ENCODE data around the gene RXRA.

RXRA gene

DNA sequence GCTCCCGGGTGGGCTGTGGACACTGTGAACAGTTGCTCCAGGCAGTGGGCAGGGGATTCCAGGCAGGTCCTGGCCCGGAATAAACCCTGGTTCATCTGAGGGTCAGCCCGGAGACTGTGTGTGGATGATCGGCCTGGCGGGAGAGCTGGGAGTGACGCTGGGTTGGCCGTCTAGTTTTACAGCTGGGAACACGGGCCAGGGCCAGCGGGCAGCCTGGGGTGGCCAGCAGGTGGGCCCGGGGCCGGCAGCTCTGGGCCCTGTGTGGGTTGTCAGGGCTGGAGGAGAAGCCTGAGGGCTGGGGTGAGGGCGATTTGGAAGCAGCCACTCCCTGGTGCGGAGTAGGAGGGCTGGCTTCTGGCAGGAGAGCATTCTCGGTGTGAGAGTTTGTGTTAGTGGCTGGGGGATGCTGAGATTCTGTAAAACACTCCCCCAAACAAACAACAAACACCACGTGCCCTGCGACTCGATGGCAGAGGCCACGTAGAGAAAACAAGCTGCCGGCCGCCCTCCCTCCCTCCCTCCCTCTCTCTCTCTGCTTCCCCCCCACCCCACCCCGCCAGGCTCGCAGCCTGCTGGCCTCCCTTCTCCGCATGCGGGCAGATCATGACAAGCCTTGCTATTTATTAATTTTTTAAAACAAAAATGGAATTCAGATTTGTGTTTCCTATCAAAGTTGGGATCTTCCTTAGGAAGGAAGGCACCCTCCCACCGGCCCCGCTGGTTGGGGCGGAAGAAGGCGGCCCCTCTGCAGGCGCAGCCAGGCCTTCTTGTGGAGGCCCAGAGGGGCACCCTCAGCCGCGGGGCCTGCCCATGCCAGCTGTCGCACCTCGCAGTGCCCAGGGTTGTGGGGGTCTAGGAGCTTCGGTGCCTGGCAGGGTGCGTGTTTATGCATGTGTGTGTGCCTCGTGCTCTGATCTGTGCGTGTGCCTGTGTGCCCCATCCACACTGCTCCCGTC is 49.5 kb downstream of the RXRA start:
- Histone ChIP-seq H3F3A (ENCODE audit: insufficient read depth, low read length) (no peaks in the 10 kb centered on the region), H3K9me3 (ENCODE audit: low read length) (no peaks in the 10 kb centered on the region), H3K9ac (ENCODE audit: low read length) (no peak overlapping the region), H3K4me3 (ENCODE audit: low read depth, low read length, poor library complexity, severe bottlenecking) (no peak overlapping the region), H3K27me3 (ENCODE audit: insufficient read depth, low read length) (peaks cover 16% of the 10 kb centered on the region; the same call in 1 of the 2 replicates), H4K20me1 (ENCODE audit: insufficient read depth, low read length) (no peaks in the 10 kb centered on the region), H3K36me3 (ENCODE audit: insufficient read depth, low read length) (no peaks in the 10 kb centered on the region), H3K4me2 (ENCODE audit: low read length) (no peak overlapping the region), H3K79me2 (ENCODE audit: insufficient read depth, low read length) (no peaks in the 10 kb centered on the region), H3K4me1 (ENCODE audit: insufficient read depth, low read length, severe bottlenecking) (no peaks in the 10 kb centered on the region), H3K9me2 (ENCODE audit: low read depth, low read length) (no peaks in the 10 kb centered on the region), H2AFZ (ENCODE audit: low read length) (no peak overlapping the region), H3K27ac (ENCODE audit: low read depth, low read length, poor library complexity, severe bottlenecking) (no peak overlapping the region)
- TF ChIP-seq, protein P1, sequence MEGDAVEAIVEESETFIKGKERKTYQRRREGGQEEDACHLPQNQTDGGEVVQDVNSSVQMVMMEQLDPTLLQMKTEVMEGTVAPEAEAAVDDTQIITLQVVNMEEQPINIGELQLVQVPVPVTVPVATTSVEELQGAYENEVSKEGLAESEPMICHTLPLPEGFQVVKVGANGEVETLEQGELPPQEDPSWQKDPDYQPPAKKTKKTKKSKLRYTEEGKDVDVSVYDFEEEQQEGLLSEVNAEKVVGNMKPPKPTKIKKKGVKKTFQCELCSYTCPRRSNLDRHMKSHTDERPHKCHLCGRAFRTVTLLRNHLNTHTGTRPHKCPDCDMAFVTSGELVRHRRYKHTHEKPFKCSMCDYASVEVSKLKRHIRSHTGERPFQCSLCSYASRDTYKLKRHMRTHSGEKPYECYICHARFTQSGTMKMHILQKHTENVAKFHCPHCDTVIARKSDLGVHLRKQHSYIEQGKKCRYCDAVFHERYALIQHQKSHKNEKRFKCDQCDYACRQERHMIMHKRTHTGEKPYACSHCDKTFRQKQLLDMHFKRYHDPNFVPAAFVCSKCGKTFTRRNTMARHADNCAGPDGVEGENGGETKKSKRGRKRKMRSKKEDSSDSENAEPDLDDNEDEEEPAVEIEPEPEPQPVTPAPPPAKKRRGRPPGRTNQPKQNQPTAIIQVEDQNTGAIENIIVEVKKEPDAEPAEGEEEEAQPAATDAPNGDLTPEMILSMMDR (IDR thresholded peaks at IDR 0.05; ENCODE audit: low read length) = no peak
- TF ChIP-seq EZH2 (IDR thresholded peaks at IDR 0.05; ENCODE audit: borderline replicate concordance, low read length) = no peak

- H3K4me1 ChIP-seq (ENCODE audit: insufficient read depth, low read length, severe bottlenecking) = no peaks in the 10 kb centered on the region
- H3K27ac ChIP-seq (ENCODE audit: low read depth, low read length, poor library complexity, severe bottlenecking) = no peak overlapping the region
- no peaks in the 10 kb centered on the region for H4K20me1 ChIP-seq (ENCODE audit: insufficient read depth, low read length)
- H3K9me3 ChIP-seq (ENCODE audit: low read length) = no peaks in the 10 kb centered on the region
- H3K9ac ChIP-seq (ENCODE audit: low read length) = no peak overlapping the region
- no peaks in the 10 kb centered on the region for H3K79me2 ChIP-seq (ENCODE audit: insufficient read depth, low read length)
- H3K36me3 ChIP-seq (ENCODE audit: insufficient read depth, low read length) = no peaks in the 10 kb centered on the region
- TF ChIP-seq EZH2 (IDR thresholded peaks at IDR 0.05; ENCODE audit: borderline replicate concordance, low read length) = no peak
- TF ChIP-seq, protein P1 (IDR thresholded peaks at IDR 0.05; ENCODE audit: low read length) = no peak
- peaks cover 16% of the 10 kb centered on the region; the same call in 1 of the 2 replicates for H3K27me3 ChIP-seq (ENCODE audit: insufficient read depth, low read length)
- H2AFZ ChIP-seq (ENCODE audit: low read length) = no peak overlapping the region
- no peak overlapping the region for H3K4me2 ChIP-seq (ENCODE audit: low read length)
- no peaks in the 10 kb centered on the region for H3K9me2 ChIP-seq (ENCODE audit: low read depth, low read length)
- H3F3A ChIP-seq (ENCODE audit: insufficient read depth, low read length) = no peaks in the 10 kb centered on the region
- no peak overlapping the region for H3K4me3 ChIP-seq (ENCODE audit: low read depth, low read length, poor library complexity, severe bottlenecking)
These were observed 50.3 kb downstream of the RXRA start for GRCh38 chr9:134376386-134377142.

DNA sequence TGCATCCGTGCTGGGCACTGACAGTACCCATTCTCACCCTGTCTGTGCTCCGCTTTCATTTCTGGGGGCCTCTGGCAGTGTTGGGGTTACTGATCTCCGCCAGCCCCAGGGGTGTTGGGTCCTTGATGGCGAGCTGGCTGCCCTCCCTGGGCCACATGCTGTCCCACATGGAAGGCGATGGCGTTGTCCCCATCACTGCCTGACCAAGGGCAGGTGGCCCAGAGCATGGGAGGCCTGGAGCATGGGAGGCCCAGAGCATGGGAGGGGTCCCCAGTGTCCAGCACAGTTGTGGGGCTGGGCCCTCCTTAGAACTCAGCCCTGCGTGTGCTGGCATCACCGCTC is 50.9 kb downstream of the RXRA start:
- Histone ChIP-seq H3K4me1 (ENCODE audit: insufficient read depth, low read length, severe bottlenecking) (no peaks in the 10 kb centered on the region), H3K79me2 (ENCODE audit: insufficient read depth, low read length) (no peaks in the 10 kb centered on the region), H3K36me3 (ENCODE audit: insufficient read depth, low read length) (no peaks in the 10 kb centered on the region), H4K20me1 (ENCODE audit: insufficient read depth, low read length) (no peaks in the 10 kb centered on the region), H3F3A (ENCODE audit: insufficient read depth, low read length) (no peaks in the 10 kb centered on the region), H3K27ac (ENCODE audit: low read depth, low read length, poor library complexity, severe bottlenecking) (no peak overlapping the region), H3K4me3 (ENCODE audit: low read depth, low read length, poor library complexity, severe bottlenecking) (no peak overlapping the region), H3K9ac (ENCODE audit: low read length) (no peak overlapping the region), H2AFZ (ENCODE audit: low read length) (no peak overlapping the region), H3K4me2 (ENCODE audit: low read length) (no peak overlapping the region), H3K9me2 (ENCODE audit: low read depth, low read length) (no peaks in the 10 kb centered on the region), H3K9me3 (ENCODE audit: low read length) (no peaks in the 10 kb centered on the region), H3K27me3 (ENCODE audit: insufficient read depth, low read length) (peaks cover 16% of the 10 kb centered on the region; the same call in 1 of the 2 replicates)
- no peak for TF ChIP-seq EZH2 (IDR thresholded peaks at IDR 0.05; ENCODE audit: borderline replicate concordance, low read length)
- TF ChIP-seq, protein P1 (IDR thresholded peaks at IDR 0.05; ENCODE audit: low read length) = no peak
